Astrocyte of the cerebellum (primary cell): ENCODE data around the gene S100A5.
"Not testable (repeated sequence)": the region's sequence is repeated elsewhere in the genome, so short reads cannot be mapped to it uniquely, and the experiment has no call there.

Experiments
- DNase-seq: peaks from one replicate; pipeline ENCODE4 v3.0.0-alpha.2; 2011; ENCODE audit warnings: low read depth
- H3K4me3 ChIP-seq: 2 replicates; pipeline ENCODE4 v1.5.1; 2011; ENCODE audit warnings: mild to moderate bottlenecking, low read depth, low read length, moderate library complexity
- in situ Hi-C: cut with HindIII; loops from 2 replicates; pipeline ENCODE4 v1.10.0; 2017; ENCODE audit warnings: low sequenced_read_pairs
- TF ChIP-seq, protein P1 (sequence below): IDR thresholded peaks from 2 replicates; pipeline ENCODE4 v1.5.1; 2012; ENCODE audit warnings: low read length, low read depth, moderate library complexity, mild to moderate bottlenecking; ENCODE audit errors: missing control alignments

The S100A5 gene

GRCh38 chr1:153578936-153579335 is 38.2 kb upstream of the S100A5 start:
- H3K4me3 ChIP-seq: no peak overlapping the region
- TF ChIP-seq, protein P1, sequence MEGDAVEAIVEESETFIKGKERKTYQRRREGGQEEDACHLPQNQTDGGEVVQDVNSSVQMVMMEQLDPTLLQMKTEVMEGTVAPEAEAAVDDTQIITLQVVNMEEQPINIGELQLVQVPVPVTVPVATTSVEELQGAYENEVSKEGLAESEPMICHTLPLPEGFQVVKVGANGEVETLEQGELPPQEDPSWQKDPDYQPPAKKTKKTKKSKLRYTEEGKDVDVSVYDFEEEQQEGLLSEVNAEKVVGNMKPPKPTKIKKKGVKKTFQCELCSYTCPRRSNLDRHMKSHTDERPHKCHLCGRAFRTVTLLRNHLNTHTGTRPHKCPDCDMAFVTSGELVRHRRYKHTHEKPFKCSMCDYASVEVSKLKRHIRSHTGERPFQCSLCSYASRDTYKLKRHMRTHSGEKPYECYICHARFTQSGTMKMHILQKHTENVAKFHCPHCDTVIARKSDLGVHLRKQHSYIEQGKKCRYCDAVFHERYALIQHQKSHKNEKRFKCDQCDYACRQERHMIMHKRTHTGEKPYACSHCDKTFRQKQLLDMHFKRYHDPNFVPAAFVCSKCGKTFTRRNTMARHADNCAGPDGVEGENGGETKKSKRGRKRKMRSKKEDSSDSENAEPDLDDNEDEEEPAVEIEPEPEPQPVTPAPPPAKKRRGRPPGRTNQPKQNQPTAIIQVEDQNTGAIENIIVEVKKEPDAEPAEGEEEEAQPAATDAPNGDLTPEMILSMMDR: no peak
- in situ Hi-C loops: no loop called here
- no peak for DNase-seq

- no peak overlapping the region for H3K4me3 ChIP-seq
- in situ Hi-C loops: no loop called here
- TF ChIP-seq, protein P1: no peak
- DNase-seq: no peak
Observed at GRCh38 chr1:153578490-153578889, 37.8 kb upstream of the S100A5 start.

GRCh38 chr1:153577624-153578051 is 36.9 kb upstream of the S100A5 start:
- no peak overlapping the region for H3K4me3 ChIP-seq
- no peak for DNase-seq
- TF ChIP-seq, protein P1: no peak
- in situ Hi-C loops: no loop called here

DNA sequence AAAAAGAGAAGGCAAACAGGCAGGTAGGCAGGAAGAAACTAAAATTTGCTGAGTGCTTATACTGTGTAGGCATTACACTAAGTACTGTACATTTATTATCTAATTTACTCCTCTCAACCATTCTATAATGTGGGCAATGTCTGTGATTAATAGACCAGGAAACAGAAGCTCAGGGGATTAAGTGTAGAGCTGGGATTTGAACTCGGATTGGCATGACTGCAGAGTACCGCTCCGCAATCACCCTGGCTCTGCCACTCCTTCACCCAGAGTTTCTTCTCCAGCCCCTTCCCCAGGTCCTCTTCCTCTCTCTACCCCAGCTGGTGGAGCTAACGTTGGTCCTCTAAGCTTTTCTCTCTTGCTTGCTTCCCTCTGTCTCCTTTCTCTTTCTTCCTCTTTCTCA is 36.4 kb upstream of the S100A5 start:
- DNase-seq: no peak
- H3K4me3 ChIP-seq: no peak overlapping the region
- in situ Hi-C loops: no loop called here

DNA sequence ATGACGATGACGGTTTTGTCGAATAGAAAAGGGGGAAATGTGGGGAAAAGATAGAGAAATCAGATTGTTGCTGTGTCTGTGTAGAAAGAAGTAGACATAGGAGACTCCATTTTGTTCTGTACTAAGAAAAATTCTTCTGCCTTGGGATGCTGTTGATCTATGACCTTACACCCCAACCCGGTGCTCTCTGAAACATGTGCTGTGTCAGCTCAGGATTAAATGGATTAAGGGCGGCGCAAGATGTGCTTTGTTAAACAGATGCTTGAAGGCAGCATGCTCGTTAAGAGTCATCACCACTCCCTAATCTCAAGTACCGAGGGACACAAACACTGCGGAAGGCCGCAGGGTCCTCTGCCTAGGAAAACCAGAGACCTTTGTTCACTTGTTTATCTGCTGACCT is 34.8 kb upstream of the S100A5 start:
- DNase-seq, in situ Hi-C loops, H3K4me3 ChIP-seq: not testable (repeated sequence)

More for the DNA sequence above, 36.4 kb upstream of the S100A5 start:
- TF ChIP-seq, protein P1: no peak

- DNase-seq, H3K4me3 ChIP-seq, in situ Hi-C loops: not testable (repeated sequence)
Observed at GRCh38 chr1:153575081-153575491, 34.4 kb upstream of the S100A5 start.

DNA sequence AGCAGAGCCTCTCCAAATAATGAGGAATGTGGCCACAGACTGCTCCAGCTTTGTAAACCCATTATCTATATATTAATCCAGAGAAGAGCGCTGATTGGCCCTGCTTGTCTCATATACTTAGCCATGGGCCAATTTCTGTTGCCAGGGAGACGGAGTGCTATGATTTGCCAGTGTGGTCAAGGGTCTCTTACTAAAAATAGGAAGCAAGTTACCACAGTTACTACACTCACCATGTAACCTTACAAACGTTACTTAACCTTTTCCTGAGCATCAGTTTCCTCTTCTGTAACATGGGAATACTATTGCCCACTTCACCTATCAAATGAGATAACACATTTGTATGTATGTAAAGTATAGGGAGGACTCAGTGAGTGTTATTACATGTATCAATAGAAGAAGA is 32.6 kb upstream of the S100A5 start:
- in situ Hi-C loops: no loop called here

GRCh38 chr1:153572569-153573015 is 31.9 kb upstream of the S100A5 start:
- in situ Hi-C loops: no loop called here

More for the DNA sequence above, 32.6 kb upstream of the S100A5 start:
- no peak for DNase-seq
- TF ChIP-seq, protein P1: no peak
- H3K4me3 ChIP-seq: no peak overlapping the region

More at GRCh38 chr1:153572569-153573015, 31.9 kb upstream of the S100A5 start:
- TF ChIP-seq, protein P1: peak; percentile 92
- DNase-seq: peak; percentile 48
- H3K4me3 ChIP-seq: no peak overlapping the region
